MM.1S (cell line): ENCODE data around the gene EXOSC10.

Experiments used
- DNase-seq: peaks from one replicate; pipeline ENCODE4 v3.0.0-alpha.2; 2015
- H2AFZ ChIP-seq: fragments of 300-600 bp; sonication (generic); 2 replicates; pipeline ENCODE4 v1.6.0; 2016; ENCODE audit warnings: antibody characterized with exemption, low read length
- H3F3A ChIP-seq: fragments of 300-600 bp; sonication (generic); 2 replicates; pipeline ENCODE4 v1.6.1; 2016; ENCODE audit warnings: mild to moderate bottlenecking, antibody characterized with exemption, low read length, moderate library complexity, mixed read lengths; ENCODE audit not compliant: insufficient read depth
- H3K27ac ChIP-seq: fragments of 300-600 bp; sonication (generic); 2 replicates; pipeline ENCODE4 v1.5.1; 2016; ENCODE audit warnings: mild to moderate bottlenecking, low read length
- H3K27me3 ChIP-seq: fragments of 300-600 bp; sonication (generic); replicated peaks from 2 replicates; pipeline ENCODE4 v1.6.0; 2016; ENCODE audit warnings: low read length; ENCODE audit not compliant: insufficient read depth
- H3K36me3 ChIP-seq: fragments of 300-600 bp; sonication (generic); replicated peaks from 2 replicates; pipeline ENCODE4 v1.6.1; 2016; ENCODE audit warnings: mild to moderate bottlenecking, low read length, mixed read lengths; ENCODE audit not compliant: insufficient read depth
- H3K4me1 ChIP-seq: fragments of 300-600 bp; sonication (generic); 2 replicates; pipeline ENCODE4 v1.6.1; 2016; ENCODE audit warnings: low read length, mixed read lengths
- H3K4me2 ChIP-seq: fragments of 300-600 bp; sonication (generic); 2 replicates; pipeline ENCODE4 v1.6.0; 2016; ENCODE audit warnings: low read depth, low read length
- H3K4me3 ChIP-seq: fragments of 300-600 bp; sonication (generic); 2 replicates; pipeline ENCODE4 v1.5.1; 2016; ENCODE audit warnings: low read length, mixed read lengths
- H3K79me2 ChIP-seq: fragments of 300-600 bp; sonication (generic); 2 replicates; pipeline ENCODE4 v1.6.1; 2016; ENCODE audit warnings: mixed run types, low read length, mixed read lengths
- H3K9ac ChIP-seq: fragments of 300-600 bp; sonication (generic); 2 replicates; pipeline ENCODE4 v1.6.1; 2016; ENCODE audit warnings: low read length, mixed read lengths
- H3K9me2 ChIP-seq: fragments of 300-600 bp; sonication (generic); replicated peaks from 2 replicates; pipeline ENCODE4 v1.6.1; 2016; ENCODE audit warnings: mild to moderate bottlenecking, low read length, mixed read lengths; ENCODE audit not compliant: insufficient read depth
- H3K9me3 ChIP-seq: fragments of 300-600 bp; sonication (generic); replicated peaks from 2 replicates; pipeline ENCODE4 v1.6.1; 2016; ENCODE audit warnings: mild to moderate bottlenecking, low read length, mixed read lengths; ENCODE audit not compliant: insufficient read depth
- H4K20me1 ChIP-seq: fragments of 300-600 bp; sonication (generic); 2 replicates; pipeline ENCODE4 v1.6.1; 2016; ENCODE audit warnings: mild to moderate bottlenecking, low read length, moderate library complexity, mixed read lengths; ENCODE audit not compliant: insufficient read depth
- EZH2 ChIP-seq: fragments of 300-600 bp; sonication (generic); optimal IDR thresholded peaks from 2 replicates; pipeline ENCODE3; 2017; ENCODE audit warnings: low read depth, mild to moderate bottlenecking, antibody characterized with exemption, low read length, mixed read lengths
- EZH2phosphoT487 ChIP-seq: fragments of 300-600 bp; sonication (generic); IDR thresholded peaks from 2 replicates; pipeline ENCODE4 v1.6.1; 2018; ENCODE audit warnings: antibody characterized with exemption, low read length
- TF ChIP-seq, protein P1 (sequence below): fragments of 300-600 bp; sonication (generic); IDR thresholded peaks from 2 replicates; pipeline ENCODE4 v1.5.1; 2016; ENCODE audit warnings: antibody characterized with exemption, low read length, mixed read lengths

Gene EXOSC10

DNA sequence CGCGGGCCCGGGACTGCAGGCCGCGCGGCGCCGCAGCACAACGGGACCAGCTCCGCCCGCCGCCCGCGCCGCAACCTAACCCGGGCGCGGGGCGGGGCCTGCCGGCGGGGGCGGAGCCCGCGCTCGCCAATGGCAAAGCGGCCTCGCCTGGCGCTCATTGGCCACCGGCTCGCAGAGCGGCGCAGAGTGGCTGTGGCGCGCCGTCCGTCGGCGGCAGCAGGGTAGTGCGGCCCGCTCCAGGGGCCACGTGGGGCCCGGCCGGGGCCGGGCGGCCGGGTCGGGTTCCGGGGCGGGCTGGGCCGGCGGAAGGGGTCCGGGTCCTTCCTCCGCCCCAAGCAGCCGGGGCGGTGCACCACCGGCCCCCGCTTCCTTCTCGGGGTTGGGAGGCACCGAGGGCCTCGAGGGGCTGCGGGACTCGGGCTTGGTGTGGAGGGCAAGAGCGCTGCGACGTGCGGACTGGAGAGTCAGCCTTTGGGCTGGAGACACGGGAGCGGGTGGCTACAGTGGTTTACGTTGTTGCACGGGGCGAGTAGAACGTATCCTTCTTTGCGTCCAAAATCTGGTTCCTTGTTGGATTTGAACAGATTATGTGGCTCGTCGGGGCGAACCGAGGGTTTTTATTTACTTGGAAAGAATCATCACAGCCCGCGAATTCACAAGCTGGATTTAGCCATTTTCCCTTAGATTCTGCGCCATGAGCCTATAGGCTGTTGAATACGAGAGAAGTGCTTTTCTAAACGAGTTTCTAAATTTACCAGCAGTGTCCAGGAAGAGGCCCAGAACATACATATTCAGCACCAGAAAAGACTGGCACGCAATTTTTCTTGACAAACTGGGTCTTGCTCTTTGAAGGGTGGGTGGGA lies 39.5 kb downstream of the EXOSC10 start, which contains the start of gene SRM:
Gene SRM (minus strand): TSS at position 51 of the 863 bp plus-strand sequence. CDS start 75 bp downstream, outside the sequence.
- Histone ChIP-seq H3K9ac (peak within 1 kb of the TSS; percentile 95), H3K36me3 (peaks cover 5% of the 10 kb centered on the region), H3K4me2 (peak within 1 kb of the TSS; percentile 87), H3K4me1 (peaks cover 10% of the 10 kb centered on the region), H3K79me2 (peaks cover 42% of the 10 kb centered on the region), H2AFZ (peak within 1 kb of the TSS; percentile 98), H4K20me1 (no peaks in the 10 kb centered on the region), H3F3A (peaks cover 8% of the 10 kb centered on the region), H3K27ac (peak within 1 kb of the TSS; percentile 55), H3K9me3 (no peaks in the 10 kb centered on the region), H3K27me3 (no peaks in the 10 kb centered on the region), H3K9me2 (no peaks in the 10 kb centered on the region), H3K4me3 (peak within 1 kb of the TSS; percentile 99)
- DNase-seq, result peak; percentile 95
- TF ChIP-seq, protein P1, sequence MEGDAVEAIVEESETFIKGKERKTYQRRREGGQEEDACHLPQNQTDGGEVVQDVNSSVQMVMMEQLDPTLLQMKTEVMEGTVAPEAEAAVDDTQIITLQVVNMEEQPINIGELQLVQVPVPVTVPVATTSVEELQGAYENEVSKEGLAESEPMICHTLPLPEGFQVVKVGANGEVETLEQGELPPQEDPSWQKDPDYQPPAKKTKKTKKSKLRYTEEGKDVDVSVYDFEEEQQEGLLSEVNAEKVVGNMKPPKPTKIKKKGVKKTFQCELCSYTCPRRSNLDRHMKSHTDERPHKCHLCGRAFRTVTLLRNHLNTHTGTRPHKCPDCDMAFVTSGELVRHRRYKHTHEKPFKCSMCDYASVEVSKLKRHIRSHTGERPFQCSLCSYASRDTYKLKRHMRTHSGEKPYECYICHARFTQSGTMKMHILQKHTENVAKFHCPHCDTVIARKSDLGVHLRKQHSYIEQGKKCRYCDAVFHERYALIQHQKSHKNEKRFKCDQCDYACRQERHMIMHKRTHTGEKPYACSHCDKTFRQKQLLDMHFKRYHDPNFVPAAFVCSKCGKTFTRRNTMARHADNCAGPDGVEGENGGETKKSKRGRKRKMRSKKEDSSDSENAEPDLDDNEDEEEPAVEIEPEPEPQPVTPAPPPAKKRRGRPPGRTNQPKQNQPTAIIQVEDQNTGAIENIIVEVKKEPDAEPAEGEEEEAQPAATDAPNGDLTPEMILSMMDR, result no peak
- no peak for TF ChIP-seq EZH2phosphoT487

DNA sequence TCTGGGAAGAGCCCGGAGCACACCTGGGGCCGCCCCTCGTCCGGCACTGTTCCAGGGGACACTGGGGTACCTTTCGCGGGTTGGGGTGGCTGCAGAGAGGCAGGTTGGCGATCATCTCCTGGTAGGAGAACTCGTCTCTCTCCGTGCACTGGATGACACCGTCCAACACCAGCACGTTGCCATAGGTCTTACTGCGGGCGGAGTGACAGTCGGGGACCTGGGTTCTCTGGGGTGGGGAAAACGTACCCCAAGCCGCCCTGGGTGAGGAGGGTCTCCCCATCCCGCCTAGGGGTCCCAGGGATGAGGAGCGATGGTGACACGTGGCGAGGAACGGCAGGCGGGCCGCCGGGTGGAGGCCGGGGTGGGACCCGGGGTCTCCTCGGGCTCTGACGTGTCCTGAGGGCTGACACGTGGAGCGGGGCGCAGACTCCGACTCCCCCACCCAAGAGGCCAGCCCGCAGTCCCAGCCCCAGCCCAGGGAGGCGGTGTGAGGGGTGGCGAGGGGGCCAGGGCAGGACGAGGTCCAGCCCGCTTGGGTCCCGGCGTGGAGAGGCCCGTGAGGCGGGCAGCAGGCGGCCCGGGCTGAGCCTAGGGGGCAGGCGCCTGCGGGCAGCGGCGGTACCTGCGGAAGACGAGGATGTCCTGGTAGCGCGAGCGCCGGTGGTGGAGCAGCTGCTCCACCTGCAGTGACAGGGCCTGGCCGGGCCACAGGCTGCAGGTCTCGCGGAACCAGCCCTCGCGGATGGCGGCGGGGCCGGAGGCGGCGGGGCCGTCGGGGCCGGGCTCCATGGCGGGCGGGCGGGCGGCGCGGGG lies 40.3 kb downstream of the EXOSC10 start:
- peak overlapping the region; percentile 99 for H3K4me3 ChIP-seq
- TF ChIP-seq, protein P1, result no peak
- TF ChIP-seq EZH2phosphoT487 (no peak), EZH2 (no peak)
- H3K4me1 ChIP-seq, result peaks cover 10% of the 10 kb centered on the region
- no peaks in the 10 kb centered on the region for H3K9me3 ChIP-seq
- H3K27ac ChIP-seq, result peak overlapping the region; percentile 10; the same call in 1 of the 2 replicates
- no peaks in the 10 kb centered on the region for H3K27me3 ChIP-seq
- H3K9me2 ChIP-seq, result no peaks in the 10 kb centered on the region
- H3K4me2 ChIP-seq, result peak overlapping the region; percentile 87
- peak overlapping the region; percentile 85 for H2AFZ ChIP-seq
- peak overlapping the region; percentile 95 for H3K9ac ChIP-seq
- 0 out of 2 replicates have a peak, but pooled peaks cover 1% of the 10 kb centered on the region for H4K20me1 ChIP-seq
- DNase-seq, result peak; percentile 24
- H3K79me2 ChIP-seq, result peaks cover 42% of the 10 kb centered on the region
- no peaks in the 10 kb centered on the region; the same call in none of the 2 replicates for H3K36me3 ChIP-seq
- H3F3A ChIP-seq, result peaks cover 11% of the 10 kb centered on the region

DNA sequence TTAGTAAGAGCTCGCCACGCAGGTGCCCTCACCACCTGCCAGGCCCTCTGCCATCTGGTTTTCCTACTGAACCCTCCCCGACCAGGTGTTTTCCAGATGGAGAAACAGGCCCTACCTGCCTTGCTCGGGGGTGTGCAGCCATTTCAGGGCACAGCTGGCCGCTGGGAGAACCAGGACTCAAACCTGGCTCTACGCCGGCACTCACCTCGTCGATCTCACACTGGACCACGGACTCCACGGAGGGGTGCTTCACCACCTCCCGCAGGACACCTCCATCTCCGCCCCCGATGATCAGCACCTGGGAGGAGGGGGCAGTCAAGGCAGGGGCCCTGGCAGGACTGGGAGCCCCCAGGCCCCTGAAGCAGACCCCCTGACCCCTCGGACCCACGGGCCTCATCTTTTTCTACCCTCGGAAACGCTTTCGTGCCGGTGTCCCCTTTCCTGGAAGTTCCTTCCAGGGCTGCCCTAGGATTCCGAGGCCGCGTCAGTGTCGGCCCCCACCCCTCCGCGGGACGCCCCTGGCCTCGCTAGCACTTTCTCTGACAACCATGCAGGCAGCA lies 41.0 kb downstream of the EXOSC10 start:
- no peak for TF ChIP-seq EZH2
- no peak for TF ChIP-seq EZH2phosphoT487
- TF ChIP-seq, protein P1, result no peak
- Histone ChIP-seq H3K79me2 (peaks cover 42% of the 10 kb centered on the region), H4K20me1 (0 out of 2 replicates have a peak, but pooled peaks cover 3% of the 10 kb centered on the region), H3K4me3 (peak overlapping the region; percentile 99), H3K9me3 (no peaks in the 10 kb centered on the region), H3K9me2 (no peaks in the 10 kb centered on the region), H2AFZ (peak overlapping the region; percentile 85), H3F3A (peaks cover 18% of the 10 kb centered on the region), H3K36me3 (no peaks in the 10 kb centered on the region; the same call in none of the 2 replicates), H3K27ac (no peak overlapping the region), H3K27me3 (no peaks in the 10 kb centered on the region), H3K9ac (peak overlapping the region; percentile 95), H3K4me1 (peaks cover 12% of the 10 kb centered on the region), H3K4me2 (peak overlapping the region; percentile 87)
- no peak for DNase-seq
